SH-SY5Y (cell line): ENCODE results near the gene ALG6.

Source experiments
- GATA2 ChIP-seq: IDR thresholded peaks from 2 replicates; pipeline ENCODE4 v1.6.1; 2011; ENCODE audit warnings: mild to moderate bottlenecking, low read depth, low read length
- GATA3 ChIP-seq: IDR thresholded peaks from 2 replicates; pipeline ENCODE4 v1.6.1; 2011; ENCODE audit warnings: low read depth, mild to moderate bottlenecking, low read length, moderate library complexity

GRCh38 chr1:63486629-63487028 is 119.2 kb downstream of the ALG6 start:
- no peak for TF ChIP-seq GATA2
- TF ChIP-seq GATA3: no peak
